Upper lobe of left lung (tissue), 6 donors: ENCODE data around the gene AGK. TPM values are rescaled to one million over a fixed set of nuclear protein-coding genes. Genes with fewer than 3 reads are reported as not detected.
A peak's percentile ranks its signal among the peaks of the same experiment; 100 is the strongest.

Experiments
- ATAC-seq, 2 donors: fragments of 200-7000 bp; cut with Tn5 transposase; one replicate each; pipeline ENCODE4 v1.9.1; 2022; ENCODE audit warnings: mild to moderate bottlenecking in 2 of 2, moderate library complexity in 2 of 2; ENCODE audit not compliant: low FRiP score in 2 of 2
- DNase-seq, 2 donors: peaks; one replicate each; pipeline ENCODE4 v3.0.0-alpha.2; 2019 to 2020
- H3K27ac ChIP-seq, 4 donors: fragments of 200-600 bp; sonication (generic); one replicate each; pipeline ENCODE4 v1.5.1; 2016 to 2019
- H3K27me3 ChIP-seq, 4 donors: fragments of 200-600 bp; sonication (generic); one replicate each; pipeline ENCODE4 v1.5.1; 2017 to 2019
- H3K36me3 ChIP-seq, 4 donors: fragments of 200-600 bp; sonication (generic); one replicate each; pipeline ENCODE4 v1.5.1; 2016 to 2019
- H3K4me1 ChIP-seq, 4 donors: fragments of 200-600 bp; sonication (generic); one replicate each; pipeline ENCODE4 v1.5.1; 2018 to 2019
- H3K4me3 ChIP-seq, 4 donors: fragments of 200-600 bp; sonication (generic); one replicate each; pipeline ENCODE4 v1.5.1; 2017 to 2019; ENCODE audit warnings: mild to moderate bottlenecking in 2 of 4, moderate library complexity in 1 of 4
- H3K9me3 ChIP-seq, 4 donors: fragments of 200-600 bp; sonication (generic); one replicate each; pipeline ENCODE4 v1.5.1; 2018 to 2019
- CTCF ChIP-seq, 6 experiments: fragments of 450-650 bp in 4 of 6; fragments of 200-600 bp in 2 of 6; sonication (generic) in 2 of 6; IDR thresholded peaks; one replicate each; pipeline ENCODE4 v1.5.1; 2016 to 2019; ENCODE audit warnings: antibody characterized with exemption in 6 of 6
- EP300 ChIP-seq, 4 donors: sonication (generic); formaldehyde crosslinking; IDR thresholded peaks; one replicate each; pipeline ENCODE4 v1.5.1; 2017; ENCODE audit warnings: antibody characterized with exemption in 4 of 4, control low read depth in 2 of 4
- POLR2A ChIP-seq, 4 donors: fragments of 450-650 bp; IDR thresholded peaks; one replicate each; pipeline ENCODE4 v1.5.1; 2016 to 2017; ENCODE audit warnings: antibody characterized with exemption in 4 of 4, mild to moderate bottlenecking in 2 of 4
- POLR2AphosphoS5 ChIP-seq, 2 donors: sonication (generic); formaldehyde crosslinking; IDR thresholded peaks; one replicate each; pipeline ENCODE4 v1.5.1; 2017; ENCODE audit warnings: antibody characterized with exemption in 2 of 2
- WGBS, 2 donors: methylation state at CpG; one replicate each; pipeline ENCODE4 v1.1.5; 2017 to 2018; 5-methylcytosine and 5-hydroxymethylcytosine counted together
- total RNA-seq, 6 donors: library from RNA; depleted of rRNA in 4 of 6; stranded (reverse); fragments of >200 nt in 4 of 6; gene quantifications; one replicate each; pipeline versions ENCODE4 v1.1.0 to v1.2.1, GENCODE V29; 2016 to 2021
- donor health status: DM: no; HTN: no; CAD: no; lungs with moderate emphysema.
- donor health status: DM: no; HTN: yes; CAD: no; lungs with severe emphysema.

Gene AGK
- 10 to 100 TPM; 11.5 to 51.3 (median 22.3) TPM for total RNA-seq

DNA sequence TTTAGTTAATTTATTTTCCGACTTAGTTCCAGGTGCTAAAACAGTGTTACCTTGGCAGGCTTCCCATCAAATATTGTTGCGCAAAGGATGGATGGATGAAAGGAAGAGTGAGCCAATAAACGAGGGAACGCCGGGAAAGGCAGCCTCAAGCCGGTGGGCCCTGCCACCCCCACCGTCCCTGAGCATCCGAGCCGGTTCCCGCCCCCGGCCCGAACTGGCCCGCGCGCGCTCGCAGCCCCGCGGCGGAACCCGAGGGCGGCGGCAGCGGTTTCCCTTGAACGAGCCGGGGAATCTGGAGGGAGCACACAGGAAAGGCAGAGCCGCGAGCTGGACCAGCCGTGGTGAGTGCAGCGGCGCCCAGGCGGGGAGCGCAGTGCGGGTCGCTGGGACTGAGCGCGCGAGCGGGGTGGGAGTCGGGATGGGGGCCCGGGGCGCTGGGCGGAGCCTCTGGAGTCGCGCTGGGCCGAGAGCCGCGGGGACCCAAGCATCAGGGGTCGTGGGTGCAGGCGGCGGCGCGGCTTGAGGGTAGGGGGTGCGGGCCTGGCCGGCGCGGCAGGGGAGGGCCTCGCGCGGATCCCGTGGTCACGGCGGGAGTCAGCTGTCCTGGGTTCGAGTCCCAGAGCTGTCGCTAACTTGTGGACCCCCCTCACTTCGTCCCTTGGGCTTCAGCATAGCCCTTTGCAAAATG is at the start of gene AGK:
Gene AGK (plus strand): TSS at position 317 of the 688 bp plus-strand sequence. CDS start 4,057 bp downstream, outside the sequence.
- peak; percentile 67 to 94 for DNase-seq
- H3K27ac ChIP-seq, result peak within 1 kb of the TSS; percentile 31 to 83 (median 56)
- WGBS, 2 donors, result 2 to 9% methylated on average over 5 to 7 of the region's 66 CpGs
- TF ChIP-seq POLR2AphosphoS5 (IDR thresholded peaks at IDR 0.05) (peak; percentile 57 to 58), POLR2A (IDR thresholded peaks at IDR 0.05) (peak in 1 of 4 donors; percentile 68), CTCF (IDR thresholded peaks at IDR 0.05) (no peak)
- peak; percentile 89 to 97 for ATAC-seq
- peak within 1 kb of the TSS; percentile 80 to 97 (median 89) for H3K4me3 ChIP-seq
- no peaks in the 10 kb centered on the region for H3K36me3 ChIP-seq
- H3K27me3 ChIP-seq, result no peaks in the 10 kb centered on the region
- H3K4me1 ChIP-seq, result peaks cover 7 to 14% (median 11%) of the 10 kb centered on the region in 4 donors
- H3K9me3 ChIP-seq, result no peaks in the 10 kb centered on the region

GRCh38 chr7:141501451-141501850 is 49.8 kb upstream of the AGK start:
- ATAC-seq (no peak), DNase-seq (no peak)
- Histone ChIP-seq H3K27ac (no peak overlapping the region), H3K9me3 (no peaks in the 10 kb centered on the region), H3K36me3 (no peaks in the 10 kb centered on the region), H3K4me1 (no peaks in the 10 kb centered on the region), H3K4me3 (no peak overlapping the region), H3K27me3 (no peaks in the 10 kb centered on the region)
- 91 to 95% methylated on average over 2 of the region's 2 CpGs for WGBS, 2 donors
- TF ChIP-seq POLR2AphosphoS5 (IDR thresholded peaks at IDR 0.05) (no peak), POLR2A (IDR thresholded peaks at IDR 0.05) (no peak), CTCF (IDR thresholded peaks at IDR 0.05) (no peak), EP300 (IDR thresholded peaks at IDR 0.05) (no peak)

DNA sequence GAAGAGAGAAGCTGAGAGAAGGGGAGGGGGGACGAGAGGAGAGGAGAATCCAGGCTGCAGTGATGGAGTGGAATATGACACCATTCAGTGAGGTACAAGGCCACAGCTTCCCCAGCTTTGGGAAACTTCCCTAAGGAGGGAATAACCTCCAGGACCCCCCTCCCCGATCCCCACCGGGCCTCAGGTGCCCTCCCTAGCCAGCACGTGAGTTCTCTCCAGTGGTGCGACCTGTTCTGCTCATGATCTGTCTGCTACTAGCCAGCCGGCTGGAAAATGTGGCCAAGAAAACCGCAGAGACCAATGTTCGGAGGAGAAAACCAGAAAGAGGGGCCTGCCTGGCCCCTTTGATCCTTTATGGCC is 39.9 kb upstream of the AGK start:
- TF ChIP-seq CTCF (IDR thresholded peaks at IDR 0.05) (no peak), EP300 (IDR thresholded peaks at IDR 0.05) (no peak), POLR2A (IDR thresholded peaks at IDR 0.05) (no peak)
- peaks cover 0 to 9% (median 0%) of the 10 kb centered on the region in 4 donors for H3K27me3 ChIP-seq
- no peaks in the 10 kb centered on the region for H3K9me3 ChIP-seq
- H3K27ac ChIP-seq, result no peak overlapping the region
- 0 to 10% methylated on average over 7 to 8 of the region's 8 CpGs for whole genome bisulfite sequencing, 2 donors
- DNase-seq (no peak), ATAC-seq (no peak)
- H3K36me3 ChIP-seq, result no peaks in the 10 kb centered on the region
- peak overlapping the region in 2 of 4 donors; percentile 34 for H3K4me3 ChIP-seq
- H3K4me1 ChIP-seq, result peaks cover 4 to 11% (median 9%) of the 10 kb centered on the region in 4 donors

- peaks cover 4 to 11% (median 9%) of the 10 kb centered on the region in 4 donors for H3K4me1 ChIP-seq
Observed at GRCh38 chr7:141511676-141512396, 39.4 kb upstream of the AGK start.

More at GRCh38 chr7:141511676-141512396, 39.4 kb upstream of the AGK start:
- WGBS, 2 donors, result 4 to 8% methylated on average over 22 to 36 of the region's 36 CpGs
- no peaks in the 10 kb centered on the region for H3K9me3 ChIP-seq
- no peak overlapping the region for H3K27ac ChIP-seq
- TF ChIP-seq POLR2AphosphoS5 (IDR thresholded peaks at IDR 0.05) (no peak), POLR2A (IDR thresholded peaks at IDR 0.05) (no peak), EP300 (IDR thresholded peaks at IDR 0.05) (no peak), CTCF (IDR thresholded peaks at IDR 0.05) (no peak)
- H3K36me3 ChIP-seq, result no peaks in the 10 kb centered on the region
- peaks cover 0 to 9% (median 0%) of the 10 kb centered on the region in 4 donors for H3K27me3 ChIP-seq
- peak overlapping the region in 3 of 4 donors; percentile 8 to 34 (median 34) for H3K4me3 ChIP-seq
- DNase-seq (peak; percentile 23 to 73), ATAC-seq (peak in 1 of 2 donors; percentile 41)
